ENCODE results near the gene ITPRIP. TPM values are rescaled to one million over a fixed set of nuclear protein-coding genes. Genes with fewer than 3 reads are reported as not detected.

Gene ITPRIP
- total and polyA plus RNA-seq, 4 donors = 4.3 to 51.4 (median 18.9) TPM

DNA sequence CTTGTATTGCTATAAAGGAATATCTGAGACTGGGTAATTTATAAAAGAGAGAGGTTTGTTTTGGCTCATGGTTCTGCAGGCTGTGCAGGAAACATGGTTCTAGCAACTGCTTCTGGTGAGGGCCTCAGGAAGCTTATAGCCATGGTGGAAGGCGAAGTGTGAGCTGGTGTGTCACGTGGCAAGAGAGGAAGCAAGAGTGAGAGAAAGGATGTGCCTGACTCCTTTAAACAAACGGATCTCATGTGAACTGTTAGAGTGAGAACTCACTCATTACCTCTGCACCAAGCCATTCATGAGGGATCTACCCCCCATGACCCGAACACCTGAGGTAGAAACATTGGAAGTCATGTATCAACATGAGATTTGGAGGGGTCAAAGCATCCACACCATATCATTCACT, 7.7 kb upstream of the ITPRIP start:
- Histone ChIP-seq H3K36me3 (ENCODE audit: control insufficient read depth in 1 of 2, insufficient read depth in 2 of 2, low read length in 1 of 2) (no peaks in the 10 kb centered on the region), H3K9me3 (ENCODE audit: control insufficient read depth, low read length) (no peaks in the 10 kb centered on the region), H3K4me3 (ENCODE audit: low read length in 2 of 2) (no peak overlapping the region), H3K27ac (ENCODE audit: low read depth in 1 of 2, low read length in 2 of 2) (no peak overlapping the region), H3K4me1 (ENCODE audit: control insufficient read depth in 1 of 2, insufficient read depth in 2 of 2, low read length in 2 of 2) (no peaks in the 10 kb centered on the region), H3K27me3 (ENCODE audit: control insufficient read depth in 1 of 2, insufficient read depth in 2 of 2, low read length in 1 of 2) (no peaks in the 10 kb centered on the region)
- DNase-seq (no peak), ATAC-seq (ENCODE audit: low FRiP score) (no peak)
- 83 to 84% methylated on average over 4 of the region's 4 CpGs for WGBS, 2 donors
- intact Hi-C loops (cut with DNase I) = no loop called here

GRCh38 chr10:104345515-104345914, 7.2 kb upstream of the ITPRIP start:
- Histone ChIP-seq H3K4me1 (ENCODE audit: control insufficient read depth in 1 of 2, insufficient read depth in 2 of 2, low read length in 2 of 2) (no peaks in the 10 kb centered on the region), H3K27me3 (ENCODE audit: control insufficient read depth in 1 of 2, insufficient read depth in 2 of 2, low read length in 1 of 2) (no peaks in the 10 kb centered on the region), H3K4me3 (ENCODE audit: low read length in 2 of 2) (no peak overlapping the region), H3K36me3 (ENCODE audit: control insufficient read depth in 1 of 2, insufficient read depth in 2 of 2, low read length in 1 of 2) (no peaks in the 10 kb centered on the region), H3K9me3 (ENCODE audit: control insufficient read depth, low read length) (no peaks in the 10 kb centered on the region), H3K27ac (ENCODE audit: low read depth in 1 of 2, low read length in 2 of 2) (no peak overlapping the region)
- intact Hi-C loops (cut with DNase I) = no loop called here
- ATAC-seq (ENCODE audit: low FRiP score) (no peak), DNase-seq (no peak)

GRCh38 chr10:104344219-104344618, 6.0 kb upstream of the ITPRIP start:
- no peak for ATAC-seq (ENCODE audit: low FRiP score)
- WGBS, 2 donors = 64 to 69% methylated on average over 1 of the region's 1 CpG
- intact Hi-C loops (cut with DNase I) = no loop called here
- H3K9me3 ChIP-seq (ENCODE audit: control insufficient read depth, low read length) = no peaks in the 10 kb centered on the region
- H3K4me3 ChIP-seq (ENCODE audit: low read length in 2 of 2) = no peak overlapping the region
- no peaks in the 10 kb centered on the region for H3K4me1 ChIP-seq (ENCODE audit: control insufficient read depth in 1 of 2, insufficient read depth in 2 of 2, low read length in 2 of 2)
- DNase-seq = no peak
- H3K27ac ChIP-seq (ENCODE audit: low read depth in 1 of 2, low read length in 2 of 2) = no peak overlapping the region
- H3K27me3 ChIP-seq (ENCODE audit: control insufficient read depth in 1 of 2, insufficient read depth in 2 of 2, low read length in 1 of 2) = no peaks in the 10 kb centered on the region
- H3K36me3 ChIP-seq (ENCODE audit: control insufficient read depth in 1 of 2, insufficient read depth in 2 of 2, low read length in 1 of 2) = no peaks in the 10 kb centered on the region

- ATAC-seq (ENCODE audit: low FRiP score) = no peak
Measured at GRCh38 chr10:104342941-104343411, 4.7 kb upstream of the ITPRIP start.

GRCh38 chr10:104340641-104341040, 2.4 kb upstream of the ITPRIP start:
- H3K27me3 ChIP-seq (ENCODE audit: control insufficient read depth in 1 of 2, insufficient read depth in 2 of 2, low read length in 1 of 2) = no peaks in the 10 kb centered on the region
- ATAC-seq (ENCODE audit: low FRiP score) = no peak
- intact Hi-C loops (cut with DNase I) = no loop called here
- no peaks in the 10 kb centered on the region for H3K36me3 ChIP-seq (ENCODE audit: control insufficient read depth in 1 of 2, insufficient read depth in 2 of 2, low read length in 1 of 2)
- H3K9me3 ChIP-seq (ENCODE audit: control insufficient read depth, low read length) = no peaks in the 10 kb centered on the region
- H3K4me1 ChIP-seq (ENCODE audit: control insufficient read depth in 1 of 2, insufficient read depth in 2 of 2, low read length in 2 of 2) = no peaks in the 10 kb centered on the region
- 75 to 78% methylated on average over 4 of the region's 4 CpGs for WGBS, 2 donors
- DNase-seq = no peak
- H3K27ac ChIP-seq (ENCODE audit: low read depth in 1 of 2, low read length in 2 of 2) = peak overlapping the region; percentile 60 to 92
- H3K4me3 ChIP-seq (ENCODE audit: low read length in 2 of 2) = no peak overlapping the region

More at GRCh38 chr10:104342941-104343411, 4.7 kb upstream of the ITPRIP start:
- 19 to 24% methylated on average over 3 of the region's 3 CpGs for WGBS, 2 donors
- intact Hi-C loops (cut with DNase I) = no loop called here
- H3K4me3 ChIP-seq (ENCODE audit: low read length in 2 of 2) = no peak overlapping the region
- H3K36me3 ChIP-seq (ENCODE audit: control insufficient read depth in 1 of 2, insufficient read depth in 2 of 2, low read length in 1 of 2) = no peaks in the 10 kb centered on the region
- DNase-seq = no peak
- no peaks in the 10 kb centered on the region for H3K27me3 ChIP-seq (ENCODE audit: control insufficient read depth in 1 of 2, insufficient read depth in 2 of 2, low read length in 1 of 2)
- no peaks in the 10 kb centered on the region for H3K9me3 ChIP-seq (ENCODE audit: control insufficient read depth, low read length)
- H3K27ac ChIP-seq (ENCODE audit: low read depth in 1 of 2, low read length in 2 of 2) = no peak overlapping the region
- H3K4me1 ChIP-seq (ENCODE audit: control insufficient read depth in 1 of 2, insufficient read depth in 2 of 2, low read length in 2 of 2) = no peaks in the 10 kb centered on the region

GRCh38 chr10:104340111-104340526, 1.9 kb upstream of the ITPRIP start:
- ATAC-seq (ENCODE audit: low FRiP score) (no peak), DNase-seq (no peak)
- H3K9me3 ChIP-seq (ENCODE audit: control insufficient read depth, low read length) = no peaks in the 10 kb centered on the region
- H3K4me1 ChIP-seq (ENCODE audit: control insufficient read depth in 1 of 2, insufficient read depth in 2 of 2, low read length in 2 of 2) = no peaks in the 10 kb centered on the region
- no peak overlapping the region for H3K4me3 ChIP-seq (ENCODE audit: low read length in 2 of 2)
- WGBS, 2 donors = 1 to 2% methylated on average over 4 of the region's 4 CpGs
- intact Hi-C loops (cut with DNase I) = no loop called here
- no peaks in the 10 kb centered on the region for H3K36me3 ChIP-seq (ENCODE audit: control insufficient read depth in 1 of 2, insufficient read depth in 2 of 2, low read length in 1 of 2)
- peak overlapping the region; percentile 92 to 95 for H3K27ac ChIP-seq (ENCODE audit: low read depth in 1 of 2, low read length in 2 of 2)
- H3K27me3 ChIP-seq (ENCODE audit: control insufficient read depth in 1 of 2, insufficient read depth in 2 of 2, low read length in 1 of 2) = no peaks in the 10 kb centered on the region

DNA sequence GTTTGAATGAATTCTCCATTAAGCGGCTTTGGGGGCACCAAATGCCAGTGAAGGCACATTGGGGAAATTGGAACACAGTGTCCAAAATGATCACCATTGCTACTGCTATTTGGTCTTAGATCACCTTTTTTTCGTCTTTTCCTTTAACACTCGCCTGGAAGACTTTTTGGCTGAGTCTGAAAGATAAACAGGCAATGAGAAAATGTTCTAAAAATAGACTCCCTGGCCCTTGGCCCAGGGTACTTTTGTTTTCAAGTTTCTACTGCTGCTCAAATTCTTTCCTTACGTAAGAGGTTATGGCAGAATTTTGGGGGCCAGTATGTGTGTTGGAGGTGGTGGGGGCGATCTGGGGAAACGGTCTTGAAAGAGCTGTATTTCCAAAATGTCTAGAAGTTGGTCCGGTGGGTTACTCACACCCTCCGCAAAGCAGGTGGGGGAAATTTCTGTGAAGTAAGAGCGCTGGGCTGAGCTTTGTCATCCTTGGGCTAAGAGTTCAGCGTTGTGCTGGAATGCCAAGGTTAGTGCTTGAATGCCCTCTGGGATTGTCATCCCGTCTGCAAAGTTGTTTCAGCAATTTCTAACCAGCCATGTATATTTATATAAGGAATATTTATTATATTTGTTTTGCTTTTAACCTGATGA, 1.3 kb upstream of the ITPRIP start:
- intact Hi-C loops (cut with DNase I) = loop anchor here (2.0 to 5.0 kb wide), 3 partner anchors 31 to 422 kb away; partner anchors contain the start of gene STN1 (in 1 of the 2)
- WGBS, 2 donors = 1% methylated on average over 11 of the region's 11 CpGs
- Histone ChIP-seq H3K4me1 (ENCODE audit: control insufficient read depth in 1 of 2, insufficient read depth in 2 of 2, low read length in 2 of 2) (no peaks in the 10 kb centered on the region), H3K27me3 (ENCODE audit: control insufficient read depth in 1 of 2, insufficient read depth in 2 of 2, low read length in 1 of 2) (no peaks in the 10 kb centered on the region), H3K27ac (ENCODE audit: low read depth in 1 of 2, low read length in 2 of 2) (peak overlapping the region; percentile 92 to 98), H3K9me3 (ENCODE audit: control insufficient read depth, low read length) (no peaks in the 10 kb centered on the region), H3K36me3 (ENCODE audit: control insufficient read depth in 1 of 2, insufficient read depth in 2 of 2, low read length in 1 of 2) (no peaks in the 10 kb centered on the region), H3K4me3 (ENCODE audit: low read length in 2 of 2) (peak overlapping the region; percentile 62 to 77)
- ATAC-seq (ENCODE audit: low FRiP score) = peak; percentile 57
- DNase-seq = peak in 1 of 2 donors; percentile 66

- peak overlapping the region; percentile 39 to 96 for H3K27ac ChIP-seq (ENCODE audit: low read depth in 1 of 2, low read length in 2 of 2)
- DNase-seq (peak in 1 of 2 donors; percentile 80), ATAC-seq (ENCODE audit: low FRiP score) (peak; percentile 26)
- no peaks in the 10 kb centered on the region for H3K9me3 ChIP-seq (ENCODE audit: control insufficient read depth, low read length)
- no peaks in the 10 kb centered on the region for H3K27me3 ChIP-seq (ENCODE audit: control insufficient read depth in 1 of 2, insufficient read depth in 2 of 2, low read length in 1 of 2)
- H3K36me3 ChIP-seq (ENCODE audit: control insufficient read depth in 1 of 2, insufficient read depth in 2 of 2, low read length in 1 of 2) = no peaks in the 10 kb centered on the region
- intact Hi-C loops (cut with DNase I) = loop anchor here in 1 of 2 donors (5.0 kb wide), 1 partner anchor 420 kb away; the partner anchor contains the start of gene STN1
- H3K4me1 ChIP-seq (ENCODE audit: control insufficient read depth in 1 of 2, insufficient read depth in 2 of 2, low read length in 2 of 2) = peaks cover 0 to 2% of the 10 kb centered on the region in 2 donors
- WGBS, 2 donors = 0 to 1% methylated on average over 23 of the region's 23 CpGs
- peak overlapping the region; percentile 62 to 77 for H3K4me3 ChIP-seq (ENCODE audit: low read length in 2 of 2)
Measured at GRCh38 chr10:104337521-104337984, 712 bp downstream of the ITPRIP start.
